HG03469 (cell line): ENCODE results near the gene UBC.
"Not testable (repeated sequence)": the region's sequence is repeated elsewhere in the genome, so short reads cannot be mapped to it uniquely, and the experiment has no call there.

ENCODE experiments used
- ATAC-seq: cut with Tn5 transposase; IDR thresholded peaks from one replicate; pipeline ENCODE4 v1.9.1; 2021; ENCODE audit warnings: mild to moderate bottlenecking, moderate library complexity, moderate number of reproducible peaks; ENCODE audit not compliant: unreplicated experiment

The UBC gene

GRCh38 chr12:124938108-124938507, 23.7 kb upstream of the UBC start:
- no peak for ATAC-seq

DNA sequence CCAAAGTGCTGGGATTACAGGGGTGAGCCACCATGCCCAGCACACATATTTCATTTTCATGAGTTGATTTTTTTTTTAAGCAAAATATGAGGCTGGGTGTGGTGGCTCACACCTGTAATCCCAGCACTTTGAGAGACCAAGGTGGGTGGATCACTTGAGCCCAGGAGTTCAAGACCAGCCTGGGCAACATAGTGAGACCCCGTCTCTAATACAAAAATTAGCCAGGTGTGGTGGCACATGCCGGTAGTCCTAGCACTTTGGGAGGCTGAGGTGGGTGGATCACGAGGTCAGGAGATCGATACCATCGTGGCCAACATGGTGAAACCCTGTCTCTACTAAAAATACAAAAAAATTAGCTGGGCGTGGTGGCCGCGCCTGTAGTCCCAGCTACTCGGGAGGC, 17.1 kb upstream of the UBC start:
- not testable (repeated sequence) for ATAC-seq

GRCh38 chr12:124930586-124930985, 16.1 kb upstream of the UBC start:
- ATAC-seq, result no peak

- ATAC-seq, result no peak
Observed at GRCh38 chr12:124929649-124930419, 15.4 kb upstream of the UBC start.

- ATAC-seq, result no peak
Observed at GRCh38 chr12:124928912-124929530, 14.6 kb upstream of the UBC start.

DNA sequence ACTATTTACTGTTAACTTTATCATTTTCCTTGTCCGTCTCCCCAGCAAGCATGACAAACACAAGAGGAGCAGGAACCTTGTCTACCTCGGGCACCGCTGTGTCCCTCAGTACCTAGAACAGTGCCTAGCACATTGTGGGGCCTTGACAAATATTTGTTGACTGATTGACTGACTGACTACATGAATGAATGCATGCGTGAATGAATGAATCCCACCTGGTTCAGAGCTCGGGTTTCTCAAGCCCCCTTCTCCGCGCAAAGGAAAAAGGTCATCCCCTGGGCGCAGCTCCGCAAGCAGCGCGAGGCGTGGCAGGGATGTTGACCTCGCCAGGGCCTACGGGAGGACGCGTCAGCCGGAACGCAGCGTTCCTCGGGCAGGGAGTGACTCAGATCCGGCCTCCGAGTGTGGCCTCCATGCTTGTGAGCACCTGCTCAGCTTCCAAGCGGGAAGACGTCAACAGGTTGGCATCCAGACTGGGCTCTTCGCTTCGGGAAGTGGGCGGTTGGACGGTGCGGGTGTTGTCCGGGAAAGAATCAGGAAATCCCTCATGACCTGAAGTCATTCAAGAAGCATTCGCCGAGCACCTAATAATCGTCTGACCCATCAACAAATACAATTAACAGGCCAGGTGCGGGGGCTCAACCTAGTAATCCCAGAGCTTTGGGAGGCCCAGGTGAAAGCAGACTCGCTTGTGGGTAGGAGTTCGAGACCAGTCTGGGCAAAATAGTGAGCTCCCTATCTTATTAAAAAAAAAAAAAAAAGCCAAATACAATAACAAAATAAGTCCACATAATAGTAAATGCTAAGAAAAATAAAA, 13.9 kb upstream of the UBC start:
- ATAC-seq, result peak; percentile 15

DNA sequence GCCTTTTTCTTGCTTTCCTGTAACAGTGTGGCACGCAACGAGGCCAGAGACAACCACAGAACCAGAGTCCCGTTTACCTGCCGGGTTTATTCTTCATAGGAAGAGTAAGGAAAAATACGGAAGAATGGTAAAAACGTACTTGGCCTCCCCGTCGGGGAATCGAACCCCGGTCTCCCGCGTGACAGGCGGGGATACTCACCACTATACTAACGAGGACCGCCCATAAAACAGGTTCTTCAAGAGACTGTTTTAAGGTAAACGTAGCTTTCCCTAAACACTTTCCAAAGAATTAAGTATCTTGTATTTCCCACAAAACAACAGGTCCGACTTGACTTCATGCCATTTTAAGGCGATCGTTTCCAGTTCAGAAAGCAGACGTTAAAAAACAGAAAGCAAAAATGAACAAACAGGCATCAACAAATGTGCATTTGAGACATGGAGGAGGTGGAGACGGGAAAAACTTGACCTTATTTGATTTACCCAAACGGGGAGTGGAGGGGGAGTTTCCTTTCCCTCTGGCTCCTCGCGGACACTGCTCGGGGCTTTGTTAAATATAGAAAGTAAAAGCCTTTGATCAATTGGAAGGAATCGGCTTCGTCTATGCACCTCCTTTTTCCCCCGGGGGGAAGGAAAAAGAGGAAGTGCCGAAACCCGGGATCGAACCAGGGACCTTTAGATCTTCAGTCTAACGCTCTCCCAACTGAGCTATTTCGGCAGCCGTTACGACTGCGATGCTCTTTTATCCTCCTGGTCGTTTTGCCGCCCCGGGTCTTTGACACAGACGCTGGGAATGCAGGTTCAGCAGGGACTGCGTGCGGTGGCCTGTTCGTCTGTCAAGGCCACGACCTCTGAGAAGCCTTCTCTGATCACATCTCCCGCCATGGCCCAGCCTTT, 13.0 kb upstream of the UBC start:
- ATAC-seq, result peak; percentile 54

DNA sequence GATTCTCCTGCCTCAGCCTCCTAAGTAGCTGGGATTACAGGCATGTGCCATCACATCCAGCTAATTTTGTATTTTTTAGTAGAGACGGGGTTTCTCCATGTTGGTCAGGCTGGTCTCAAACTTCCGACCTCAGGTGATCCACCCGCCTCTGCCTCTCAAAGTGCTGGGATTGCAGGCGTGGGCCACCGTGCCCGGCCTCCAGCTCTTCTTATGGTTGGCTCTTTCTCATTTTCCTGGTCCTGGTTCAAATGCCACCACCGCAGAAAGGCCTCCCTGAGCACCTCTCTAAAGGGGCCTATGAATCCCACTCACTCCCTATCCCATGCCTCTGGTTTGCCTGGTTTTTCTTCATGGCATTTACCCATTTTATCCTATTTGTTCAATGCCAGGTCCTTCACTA, 11.3 kb upstream of the UBC start:
- ATAC-seq, result not testable (repeated sequence)

GRCh38 chr12:124925117-124925516, 10.7 kb upstream of the UBC start:
- no peak for ATAC-seq

DNA sequence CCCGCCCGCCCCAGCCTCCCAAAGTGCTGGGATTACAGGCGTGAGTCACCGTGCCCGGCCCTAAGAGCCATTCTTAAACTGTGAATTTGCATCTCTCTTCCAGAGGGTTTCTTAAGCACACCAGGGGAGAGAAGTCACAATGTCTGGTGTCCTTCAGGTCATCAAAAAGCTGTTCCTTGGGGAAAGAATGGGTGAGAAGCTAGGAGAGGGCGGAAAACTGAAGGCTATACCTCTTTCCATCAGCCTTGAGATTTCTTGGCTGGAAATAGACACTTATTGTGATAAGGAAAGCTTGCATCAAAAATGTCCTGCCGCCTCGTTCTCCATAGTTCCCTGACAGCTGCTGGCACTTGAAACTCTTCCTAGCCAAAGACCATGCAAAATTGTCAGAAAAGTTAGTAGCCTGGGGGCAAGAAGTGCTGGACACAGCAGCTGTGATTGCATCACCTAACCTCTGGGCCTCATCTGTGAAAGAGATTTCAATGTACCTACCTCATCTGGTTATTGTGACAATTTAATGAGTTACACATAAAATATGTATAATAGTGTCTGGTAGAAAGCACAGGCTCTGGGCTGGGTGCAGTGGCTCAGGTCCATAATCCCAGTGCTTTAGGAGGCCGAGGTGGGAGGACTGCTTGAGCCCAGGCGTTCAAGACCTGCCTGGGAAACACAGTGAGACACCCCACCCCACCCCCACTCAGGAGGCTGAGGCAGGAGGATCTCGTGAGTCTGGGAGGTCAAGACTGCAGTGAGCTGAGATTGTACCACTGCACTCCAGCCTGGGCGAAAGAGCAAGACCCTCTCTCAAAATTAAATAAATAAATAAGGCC, 9.7 kb upstream of the UBC start:
- no peak for ATAC-seq

- ATAC-seq, result peak; percentile 33
Observed at GRCh38 chr12:124921200-124922031, 7.0 kb upstream of the UBC start.

DNA sequence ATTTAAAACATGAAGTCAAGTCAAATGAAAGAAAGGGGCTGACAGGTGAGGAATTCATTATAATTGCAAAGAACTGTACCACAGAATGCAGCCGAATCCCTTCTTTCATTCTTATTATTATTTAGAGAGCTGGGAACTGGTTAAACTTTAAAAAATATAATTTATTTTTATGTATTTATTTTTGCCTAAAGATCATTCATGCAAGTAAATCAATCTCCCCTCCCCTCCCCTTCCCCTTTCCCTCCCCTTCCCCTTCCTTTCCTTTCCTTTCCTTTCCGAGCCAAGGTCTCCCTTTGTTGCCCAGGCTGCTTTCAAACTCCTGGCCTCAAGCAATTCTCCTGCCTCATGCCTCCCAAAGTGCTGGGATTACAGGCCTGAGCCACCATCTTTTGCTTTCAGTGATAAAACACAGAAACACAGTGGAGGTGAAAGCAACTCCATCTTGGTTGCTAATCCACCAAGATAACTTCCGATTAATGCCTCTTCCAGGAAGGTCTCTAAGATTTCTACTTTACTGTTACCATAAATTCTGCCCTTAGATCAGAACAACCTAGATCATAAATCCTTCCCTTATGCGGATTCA, 6.0 kb upstream of the UBC start:
- ATAC-seq, result no peak

- no peak for ATAC-seq
Observed at GRCh38 chr12:124919521-124920352, 5.3 kb upstream of the UBC start.

GRCh38 chr12:124918622-124918988, 4.2 kb upstream of the UBC start:
- not testable (repeated sequence) for ATAC-seq

GRCh38 chr12:124917841-124918621, 3.6 kb upstream of the UBC start:
- ATAC-seq, result no peak

- ATAC-seq, result peak; percentile 29
Observed at GRCh38 chr12:124917135-124917840, 2.8 kb upstream of the UBC start.
